Trophoblast cell (in vitro differentiated cells and primary cell): ENCODE results near the gene IQCM.
A peak's percentile ranks its signal among the peaks of the same experiment; 100 is the strongest.
"Not testable (repeated sequence)": the region's sequence is repeated elsewhere in the genome, so short reads cannot be mapped to it uniquely, and the experiment has no call there.

ENCODE experiments used
- DNase-seq, 2 donors: peaks; one replicate each; pipeline ENCODE4 v3.0.0-alpha.2; 2016
- H2AFZ ChIP-seq: 2 replicates; pipeline ENCODE4 v1.6.1; 2013; ENCODE audit warnings: low read length, moderate library complexity, mild to moderate bottlenecking; ENCODE audit not compliant: insufficient read depth, poor library complexity
- H2AK5ac ChIP-seq: 2 replicates; pipeline ENCODE4 v1.6.1; 2013; ENCODE audit warnings: mild to moderate bottlenecking, low read length
- H2BK120ac ChIP-seq: 2 replicates; pipeline ENCODE4 v1.6.1; 2013; ENCODE audit warnings: low read length, mild to moderate bottlenecking, moderate library complexity; ENCODE audit not compliant: insufficient read depth, poor library complexity
- H2BK12ac ChIP-seq: 2 replicates; pipeline ENCODE4 v1.6.1; 2013; ENCODE audit warnings: mild to moderate bottlenecking, low read length, moderate library complexity
- H2BK5ac ChIP-seq: 2 replicates; pipeline ENCODE4 v1.6.1; 2013; ENCODE audit warnings: low read length, low read depth, moderate library complexity, mild to moderate bottlenecking; ENCODE audit not compliant: poor library complexity
- H3K14ac ChIP-seq: 2 replicates; pipeline ENCODE4 v1.6.1; 2013; ENCODE audit warnings: mild to moderate bottlenecking, low read length
- H3K18ac ChIP-seq: 2 replicates; pipeline ENCODE4 v1.6.1; 2013; ENCODE audit warnings: mild to moderate bottlenecking, low read length
- H3K23ac ChIP-seq: 2 replicates; pipeline ENCODE4 v1.6.1; 2013; ENCODE audit warnings: low read length
- H3K27ac ChIP-seq: 2 replicates; pipeline ENCODE4 v1.5.1; 2013; ENCODE audit warnings: low read depth, mild to moderate bottlenecking, inconsistent platforms, low read length, moderate library complexity
- H3K27me3 ChIP-seq: 2 replicates; pipeline ENCODE4 v1.6.1; 2013; ENCODE audit warnings: inconsistent platforms, mild to moderate bottlenecking, low read length, moderate library complexity; ENCODE audit not compliant: insufficient read depth
- H3K36me3 ChIP-seq, 2 experiments: 1 replicate in 1 of 2; 2 replicates in 1 of 2; pipeline ENCODE4 v1.6.1; 2013; ENCODE audit warnings: low read length in 2 of 2, mild to moderate bottlenecking in 2 of 2, moderate library complexity in 1 of 2; ENCODE audit not compliant: insufficient read depth in 2 of 2, control insufficient read depth in 1 of 2
- H3K4ac ChIP-seq: 2 replicates; pipeline ENCODE4 v1.6.1; 2013; ENCODE audit warnings: low read depth, mild to moderate bottlenecking, low read length, moderate library complexity
- H3K4me1 ChIP-seq, 2 experiments: 1 replicate in 1 of 2; 2 replicates in 1 of 2; pipeline ENCODE4 v1.6.1; 2013; ENCODE audit warnings: low read length in 2 of 2, mild to moderate bottlenecking in 2 of 2, moderate library complexity in 1 of 2; ENCODE audit not compliant: insufficient read depth in 2 of 2, control insufficient read depth in 1 of 2
- H3K4me2 ChIP-seq: 2 replicates; pipeline ENCODE4 v1.6.1; 2013; ENCODE audit warnings: inconsistent platforms, mild to moderate bottlenecking, low read length, moderate library complexity
- H3K4me3 ChIP-seq: 2 replicates; pipeline ENCODE4 v1.5.1; 2013; ENCODE audit warnings: mild to moderate bottlenecking, low read depth, low read length, inconsistent platforms
- H3K79me1 ChIP-seq: one replicate; pipeline ENCODE4 v1.6.1; 2013; ENCODE audit warnings: low read length
- H3K79me2 ChIP-seq: 2 replicates; pipeline ENCODE4 v1.6.1; 2013; ENCODE audit warnings: low read length, mild to moderate bottlenecking; ENCODE audit not compliant: control insufficient read depth, insufficient read depth, poor library complexity
- H3K9ac ChIP-seq: 2 replicates; pipeline ENCODE4 v1.6.1; 2013; ENCODE audit warnings: mild to moderate bottlenecking, low read length
- H3K9me3 ChIP-seq: 2 replicates; pipeline ENCODE4 v1.6.1; 2013; ENCODE audit warnings: low read depth, mild to moderate bottlenecking, control low read depth, inconsistent platforms, low read length; ENCODE audit not compliant: insufficient read depth
- H4K12ac ChIP-seq: 2 replicates; pipeline ENCODE4 v1.6.1; 2013; ENCODE audit warnings: low read depth, mild to moderate bottlenecking, low read length, moderate library complexity
- H4K8ac ChIP-seq: 2 replicates; pipeline ENCODE4 v1.6.1; 2013; ENCODE audit warnings: low read depth, mild to moderate bottlenecking, low read length, moderate library complexity
- H4K91ac ChIP-seq: one replicate; pipeline ENCODE4 v1.6.1; 2013; ENCODE audit warnings: low read depth, mild to moderate bottlenecking, low read length, moderate library complexity
- WGBS: extraction: QIAGEN DNeasy Blood & Tissue Kit; methylation state at CpG from one replicate; pipeline ENCODE4 v1.1.7; 2013; ENCODE audit warnings: missing lambda C conversion rate; ENCODE audit not compliant: insufficient read length, insufficient coverage; ENCODE audit errors: extremely low coverage; 5-methylcytosine and 5-hydroxymethylcytosine counted together

Gene IQCM

GRCh38 chr4:149468669-149469068, 347.0 kb downstream of the IQCM start:
- H4K12ac ChIP-seq, H3K79me2 ChIP-seq, H4K91ac ChIP-seq, H3K4me2 ChIP-seq, H3K27ac ChIP-seq, H2AK5ac ChIP-seq, H2BK12ac ChIP-seq, H2BK120ac ChIP-seq, H3K23ac ChIP-seq, H4K8ac ChIP-seq, H3K4ac ChIP-seq, H2BK5ac ChIP-seq, H3K27me3 ChIP-seq, DNase-seq, H3K36me3 ChIP-seq, H2AFZ ChIP-seq, H3K9me3 ChIP-seq, H3K14ac ChIP-seq, H3K9ac ChIP-seq, H3K79me1 ChIP-seq, H3K18ac ChIP-seq, H3K4me3 ChIP-seq, H3K4me1 ChIP-seq: not testable (repeated sequence)
- no CpG with 5 or more reads among the region's 3 CpGs for WGBS

DNA sequence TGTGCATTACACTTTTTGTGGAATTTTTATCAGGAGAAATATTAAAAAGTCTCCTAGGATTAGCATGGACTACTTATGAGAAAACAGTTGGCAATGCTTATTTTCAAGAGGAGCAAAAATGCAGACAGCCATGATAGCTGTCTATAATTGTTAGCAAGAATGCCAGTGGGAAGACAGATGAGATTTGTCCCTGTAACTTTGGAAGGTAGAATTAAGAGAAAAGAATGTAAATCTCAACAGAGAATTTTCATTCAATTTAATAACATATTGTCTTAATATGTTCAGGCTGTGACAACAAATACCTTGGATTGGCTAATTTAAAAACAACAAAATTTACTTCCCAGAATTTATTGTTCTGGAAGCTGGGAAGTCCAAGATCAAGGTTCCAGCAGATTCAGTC, 349.2 kb downstream of the IQCM start:
- no peak overlapping the region for H2AFZ ChIP-seq
- H4K91ac ChIP-seq = no peak overlapping the region
- no peak overlapping the region for H3K4ac ChIP-seq
- no peaks in the 10 kb centered on the region for H3K36me3 ChIP-seq
- H3K27me3 ChIP-seq = no peaks in the 10 kb centered on the region
- H3K27ac ChIP-seq = no peak overlapping the region
- H3K79me1 ChIP-seq = no peaks in the 10 kb centered on the region
- no peak overlapping the region for H3K23ac ChIP-seq
- no peak overlapping the region for H3K18ac ChIP-seq
- H2AK5ac ChIP-seq = no peak overlapping the region
- no peak for DNase-seq
- no peak overlapping the region for H3K14ac ChIP-seq
- no peak overlapping the region for H4K8ac ChIP-seq
- no peak overlapping the region for H2BK120ac ChIP-seq
- no peak overlapping the region for H2BK5ac ChIP-seq
- H3K9me3 ChIP-seq = no peaks in the 10 kb centered on the region
- H2BK12ac ChIP-seq = no peak overlapping the region
- no peaks in the 10 kb centered on the region for H3K4me1 ChIP-seq
- no peaks in the 10 kb centered on the region for H3K79me2 ChIP-seq
- H3K9ac ChIP-seq = no peak overlapping the region
- H3K4me2 ChIP-seq = no peak overlapping the region
- H3K4me3 ChIP-seq = no peak overlapping the region
- H4K12ac ChIP-seq = no peak overlapping the region

- H4K8ac ChIP-seq = no peak overlapping the region
- no peaks in the 10 kb centered on the region for H3K79me2 ChIP-seq
- no peaks in the 10 kb centered on the region for H3K9me3 ChIP-seq
- H3K36me3 ChIP-seq = no peaks in the 10 kb centered on the region
- no peak overlapping the region for H2AFZ ChIP-seq
- no peak overlapping the region for H2BK12ac ChIP-seq
- H3K18ac ChIP-seq = no peak overlapping the region
- H3K4ac ChIP-seq = no peak overlapping the region
- H3K4me1 ChIP-seq = no peaks in the 10 kb centered on the region
- no peaks in the 10 kb centered on the region for H3K27me3 ChIP-seq
- no peak overlapping the region for H3K4me3 ChIP-seq
- no peak overlapping the region for H3K23ac ChIP-seq
- no peak overlapping the region for H4K91ac ChIP-seq
- H3K27ac ChIP-seq = no peak overlapping the region
- no peak overlapping the region for H2BK5ac ChIP-seq
- no peak overlapping the region for H4K12ac ChIP-seq
- H3K14ac ChIP-seq = no peak overlapping the region
- no peaks in the 10 kb centered on the region for H3K79me1 ChIP-seq
- DNase-seq = peak in 1 of 2 donors; percentile 23
- no peak overlapping the region for H2AK5ac ChIP-seq
- no CpG with 5 or more reads among the region's 1 CpG for WGBS
- H2BK120ac ChIP-seq = no peak overlapping the region
- H3K9ac ChIP-seq = no peak overlapping the region
- no peak overlapping the region for H3K4me2 ChIP-seq
Observed at GRCh38 chr4:149465955-149466354, 349.7 kb downstream of the IQCM start.

DNA sequence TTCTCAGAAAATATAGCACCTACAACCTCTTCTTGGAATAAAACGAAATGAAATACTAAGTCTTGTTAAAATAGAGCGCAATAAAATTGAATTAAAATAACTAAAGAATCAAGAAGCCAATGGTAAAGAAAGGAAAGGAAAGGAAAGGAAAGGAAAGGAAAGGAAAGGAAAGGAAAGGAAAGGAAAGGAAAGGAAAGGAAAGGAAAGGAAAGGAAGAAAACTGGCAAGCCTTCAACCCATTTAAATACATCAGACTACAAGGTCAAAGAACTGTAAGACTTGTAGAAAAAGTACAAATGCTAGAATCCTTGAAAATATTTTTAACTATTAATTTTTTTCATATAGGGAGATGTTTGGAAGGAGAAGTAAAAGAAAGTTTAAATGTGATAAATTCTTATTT, 372.1 kb downstream of the IQCM start:
- Histone ChIP-seq H3K23ac (no peak overlapping the region), H3K4me2 (no peak overlapping the region), H4K12ac (no peak overlapping the region), H2BK12ac (no peak overlapping the region), H3K14ac (no peak overlapping the region), H3K9me3 (no peaks in the 10 kb centered on the region), H2BK120ac (no peak overlapping the region), H3K27me3 (no peaks in the 10 kb centered on the region), H2AK5ac (no peak overlapping the region), H2AFZ (no peak overlapping the region), H2BK5ac (no peak overlapping the region), H3K4me3 (no peak overlapping the region), H3K9ac (no peak overlapping the region), H3K79me2 (no peaks in the 10 kb centered on the region), H4K8ac (no peak overlapping the region), H3K27ac (no peak overlapping the region), H3K36me3 (no peaks in the 10 kb centered on the region), H3K4me1 (no peaks in the 10 kb centered on the region), H3K79me1 (no peaks in the 10 kb centered on the region), H3K18ac (no peak overlapping the region), H3K4ac (no peak overlapping the region), H4K91ac (no peak overlapping the region)
- DNase-seq = no peak
- WGBS = no CpG with 5 or more reads among the region's 2 CpGs

- Histone ChIP-seq H2BK5ac (no peak overlapping the region), H3K4me2 (no peak overlapping the region), H3K36me3 (no peaks in the 10 kb centered on the region), H3K27ac (no peak overlapping the region), H3K9me3 (no peaks in the 10 kb centered on the region), H3K4ac (no peak overlapping the region), H4K12ac (no peak overlapping the region), H3K79me2 (no peaks in the 10 kb centered on the region), H2BK12ac (no peak overlapping the region), H3K4me1 (no peaks in the 10 kb centered on the region), H3K14ac (no peak overlapping the region), H2AK5ac (no peak overlapping the region), H2AFZ (no peak overlapping the region), H3K23ac (no peak overlapping the region), H4K91ac (no peak overlapping the region), H3K18ac (no peak overlapping the region), H3K27me3 (no peaks in the 10 kb centered on the region), H2BK120ac (no peak overlapping the region), H4K8ac (no peak overlapping the region), H3K79me1 (no peaks in the 10 kb centered on the region), H3K9ac (no peak overlapping the region), H3K4me3 (no peak overlapping the region)
- no peak for DNase-seq
- no CpG with 5 or more reads among the region's 1 CpG for WGBS
Observed at GRCh38 chr4:149441338-149441737, 374.3 kb downstream of the IQCM start.
